Right lobe of liver (tissue), 4 donors: ENCODE measurements around the gene ADGRL3.

Experiments used
- POLR2A ChIP-seq: fragments of 450-650 bp; IDR thresholded peaks from one replicate; pipeline ENCODE4 v1.6.1; 2017; ENCODE audit warnings: antibody characterized with exemption, mild to moderate bottlenecking
- TF ChIP-seq, protein P1 (sequence below), 4 donors: fragments of 200-600 bp in 3 of 4; fragments of 450-650 bp in 1 of 4; IDR thresholded peaks; one replicate each; pipeline versions ENCODE4 v1.5.1 to v1.8.0; 2016 to 2022; ENCODE audit warnings: antibody characterized with exemption in 4 of 4, mild to moderate bottlenecking in 2 of 4
- donor health status: DM: no; HTN: no; CAD: no.
- donor health status: DM: no; HTN: no; CAD: no.
- donor health status: DM: no; HTN: yes; CAD: no.

GRCh38 chr4:61740886-61741285 is 540.8 kb downstream of the ADGRL3 start:
- TF ChIP-seq, protein P1, sequence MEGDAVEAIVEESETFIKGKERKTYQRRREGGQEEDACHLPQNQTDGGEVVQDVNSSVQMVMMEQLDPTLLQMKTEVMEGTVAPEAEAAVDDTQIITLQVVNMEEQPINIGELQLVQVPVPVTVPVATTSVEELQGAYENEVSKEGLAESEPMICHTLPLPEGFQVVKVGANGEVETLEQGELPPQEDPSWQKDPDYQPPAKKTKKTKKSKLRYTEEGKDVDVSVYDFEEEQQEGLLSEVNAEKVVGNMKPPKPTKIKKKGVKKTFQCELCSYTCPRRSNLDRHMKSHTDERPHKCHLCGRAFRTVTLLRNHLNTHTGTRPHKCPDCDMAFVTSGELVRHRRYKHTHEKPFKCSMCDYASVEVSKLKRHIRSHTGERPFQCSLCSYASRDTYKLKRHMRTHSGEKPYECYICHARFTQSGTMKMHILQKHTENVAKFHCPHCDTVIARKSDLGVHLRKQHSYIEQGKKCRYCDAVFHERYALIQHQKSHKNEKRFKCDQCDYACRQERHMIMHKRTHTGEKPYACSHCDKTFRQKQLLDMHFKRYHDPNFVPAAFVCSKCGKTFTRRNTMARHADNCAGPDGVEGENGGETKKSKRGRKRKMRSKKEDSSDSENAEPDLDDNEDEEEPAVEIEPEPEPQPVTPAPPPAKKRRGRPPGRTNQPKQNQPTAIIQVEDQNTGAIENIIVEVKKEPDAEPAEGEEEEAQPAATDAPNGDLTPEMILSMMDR (IDR thresholded peaks at IDR 0.05): no peak
- no peak for TF ChIP-seq POLR2A
